Measurements from ENCODE around the gene ZNG1F. TPM values are rescaled to one million over a fixed set of nuclear protein-coding genes. Genes with fewer than 3 reads are reported as not detected.
"Not testable (repeated sequence)": the region's sequence is repeated elsewhere in the genome, so short reads cannot be mapped to it uniquely, and the experiment has no call there.

ZNG1F gene
- total RNA-seq, 2 experiments from 2014 or later: 10.5 to 28.6 TPM

DNA sequence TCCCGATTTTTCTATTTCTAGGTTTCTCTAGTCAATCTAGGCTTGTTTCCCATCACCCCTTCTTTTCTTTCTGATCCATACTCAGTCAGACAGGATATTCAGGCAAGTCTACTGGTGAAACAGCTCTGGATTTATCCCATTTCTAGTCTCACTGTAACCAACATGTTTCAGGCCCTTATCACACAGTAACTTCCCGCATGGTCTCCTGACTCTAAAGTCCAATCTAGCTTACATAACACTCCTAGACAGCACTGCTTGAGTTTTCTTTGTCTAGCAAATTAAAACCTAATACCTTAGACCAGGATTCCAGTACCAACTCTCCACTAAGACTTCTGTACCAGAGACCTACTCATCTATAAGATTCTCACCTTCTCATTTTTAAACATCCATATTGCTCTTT lies 47.2 kb downstream of the ZNG1F start:
- DNase-seq (ENCODE audit: low spot score); H3K79me2 ChIP-seq (ENCODE audit: insufficient read depth, low read depth, low read length); H3K9me3 ChIP-seq (ENCODE audit: low read length); H3K9me2 ChIP-seq (ENCODE audit: insufficient read depth, low read length); CTCF ChIA-PET (ENCODE audit: unreplicated experiment); H3K4me1 ChIP-seq (ENCODE audit: insufficient read depth, low read length, poor library complexity, severe bottlenecking); BruUV-seq (replicated peaks); H3K27ac ChIP-seq (ENCODE audit: low read depth, low read length, poor library complexity, severe bottlenecking); H3K4me2 ChIP-seq (ENCODE audit: low read length); H2AFZ ChIP-seq (ENCODE audit: low read length); H3K4me3 ChIP-seq (ENCODE audit: low read depth, low read length, poor library complexity, severe bottlenecking); intact Hi-C loops (cut with micrococcal nuclease; ENCODE audit: unreplicated experiment); H3K36me3 ChIP-seq (ENCODE audit: insufficient read depth, low read length); H4K20me1 ChIP-seq (ENCODE audit: insufficient read depth, low read length); POLR2A ChIA-PET: not testable (repeated sequence)

DNA sequence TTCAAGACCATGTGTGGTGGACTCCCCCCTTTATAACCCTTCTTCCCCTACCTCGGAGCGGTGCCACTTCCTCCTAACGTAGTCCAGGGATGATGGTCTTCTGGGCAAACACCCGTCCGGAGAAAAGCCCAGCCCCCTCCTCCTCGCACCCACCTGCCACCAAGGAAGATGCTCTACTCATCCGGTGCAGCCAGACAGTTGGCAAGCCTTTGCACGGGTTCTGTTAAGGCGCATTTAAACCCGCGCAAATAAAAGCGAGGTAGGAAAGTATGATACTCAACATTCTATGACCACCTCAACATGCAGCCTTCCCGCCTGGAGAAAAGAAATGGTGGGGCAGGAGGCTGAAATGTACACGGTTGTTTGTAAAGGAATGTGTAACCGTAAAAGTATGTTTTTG lies 60.5 kb downstream of the ZNG1F start, which contains the start of gene FOXD4L6:
TSS of gene FOXD4L6 (minus strand) at position 101 of the 400 bp plus-strand sequence. CDS start 298 bp downstream, outside the sequence.
- H3K4me1 ChIP-seq (ENCODE audit: insufficient read depth, low read length, poor library complexity, severe bottlenecking); intact Hi-C loops (cut with micrococcal nuclease; ENCODE audit: unreplicated experiment); DNase-seq (ENCODE audit: low spot score); H4K20me1 ChIP-seq (ENCODE audit: insufficient read depth, low read length); POLR2A ChIA-PET; H3K9me3 ChIP-seq (ENCODE audit: low read length); H3K4me2 ChIP-seq (ENCODE audit: low read length); H3K9me2 ChIP-seq (ENCODE audit: insufficient read depth, low read length); BruUV-seq (replicated peaks); H3K27ac ChIP-seq (ENCODE audit: low read depth, low read length, poor library complexity, severe bottlenecking); CTCF ChIA-PET (ENCODE audit: unreplicated experiment); H3K36me3 ChIP-seq (ENCODE audit: insufficient read depth, low read length); H2AFZ ChIP-seq (ENCODE audit: low read length); H3K79me2 ChIP-seq (ENCODE audit: insufficient read depth, low read depth, low read length); H3K4me3 ChIP-seq (ENCODE audit: low read depth, low read length, poor library complexity, severe bottlenecking): not testable (repeated sequence)

DNA sequence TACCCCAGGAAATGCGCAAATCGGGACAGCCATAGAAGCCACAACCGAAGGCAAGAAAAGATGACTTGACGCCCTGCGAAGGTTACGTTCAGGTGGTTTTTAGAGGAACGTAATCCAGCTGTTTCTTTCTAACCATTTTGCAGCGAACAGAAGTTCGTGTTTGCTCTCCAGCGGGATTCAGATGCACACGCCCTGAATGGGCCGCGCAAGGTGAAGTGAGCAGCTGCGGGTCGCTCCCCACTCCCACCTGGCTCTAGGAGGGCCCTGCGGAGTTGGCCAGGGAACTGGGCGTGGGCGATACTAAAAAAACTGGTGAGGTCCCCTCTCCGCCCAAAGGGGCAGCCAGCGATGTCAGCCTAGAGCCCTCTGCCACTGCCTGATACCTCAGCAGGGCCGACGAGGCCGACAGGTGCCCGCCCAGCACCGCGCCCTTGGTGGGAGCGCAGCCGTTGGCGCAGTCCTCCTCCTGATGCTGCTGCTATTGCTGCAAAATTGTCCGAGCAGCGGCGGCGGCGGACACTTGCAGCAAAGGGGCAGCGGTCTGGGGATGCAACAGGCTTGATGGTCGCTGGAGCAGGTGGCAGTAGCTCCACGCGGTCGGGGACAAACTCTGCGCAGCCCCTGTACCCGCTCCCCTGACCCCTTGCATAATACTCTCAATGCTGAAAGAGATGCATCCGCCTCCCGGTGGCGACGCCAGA lies 62.2 kb downstream of the ZNG1F start:
- H2AFZ ChIP-seq (ENCODE audit: low read length); DNase-seq (ENCODE audit: low spot score); H3K4me1 ChIP-seq (ENCODE audit: insufficient read depth, low read length, poor library complexity, severe bottlenecking); CTCF ChIA-PET (ENCODE audit: unreplicated experiment); H3K9me3 ChIP-seq (ENCODE audit: low read length); H3K4me2 ChIP-seq (ENCODE audit: low read length); H3K79me2 ChIP-seq (ENCODE audit: insufficient read depth, low read depth, low read length); H3K9me2 ChIP-seq (ENCODE audit: insufficient read depth, low read length); H3K4me3 ChIP-seq (ENCODE audit: low read depth, low read length, poor library complexity, severe bottlenecking); H4K20me1 ChIP-seq (ENCODE audit: insufficient read depth, low read length); BruUV-seq (replicated peaks); H3K27ac ChIP-seq (ENCODE audit: low read depth, low read length, poor library complexity, severe bottlenecking); H3K36me3 ChIP-seq (ENCODE audit: insufficient read depth, low read length); intact Hi-C loops (cut with micrococcal nuclease; ENCODE audit: unreplicated experiment); POLR2A ChIA-PET: not testable (repeated sequence)

DNA sequence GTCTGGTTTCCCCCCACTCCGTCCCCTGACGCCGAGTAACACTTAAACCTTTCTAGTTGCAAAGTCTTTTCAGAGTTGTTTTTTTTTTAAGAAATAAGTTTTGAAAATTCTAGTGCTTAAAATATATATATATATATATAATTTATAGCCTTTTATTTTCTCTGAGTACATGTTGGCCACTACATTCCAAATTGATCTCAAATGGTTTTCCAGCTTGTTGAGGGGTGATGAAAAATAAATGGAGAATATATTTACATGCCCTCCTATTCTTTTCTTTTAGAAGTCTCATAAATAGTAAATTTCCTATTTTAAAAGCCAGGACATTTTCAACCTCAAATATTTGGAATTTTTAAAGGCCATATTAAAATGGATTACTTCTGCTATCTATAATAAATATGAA lies 63.2 kb downstream of the ZNG1F start:
- H3K36me3 ChIP-seq (ENCODE audit: insufficient read depth, low read length); CTCF ChIA-PET (ENCODE audit: unreplicated experiment); H3K4me3 ChIP-seq (ENCODE audit: low read depth, low read length, poor library complexity, severe bottlenecking); H3K9me2 ChIP-seq (ENCODE audit: insufficient read depth, low read length); H3K4me2 ChIP-seq (ENCODE audit: low read length); DNase-seq (ENCODE audit: low spot score); H3K79me2 ChIP-seq (ENCODE audit: insufficient read depth, low read depth, low read length); H3K27ac ChIP-seq (ENCODE audit: low read depth, low read length, poor library complexity, severe bottlenecking); H3K4me1 ChIP-seq (ENCODE audit: insufficient read depth, low read length, poor library complexity, severe bottlenecking); BruUV-seq (replicated peaks); H2AFZ ChIP-seq (ENCODE audit: low read length); H4K20me1 ChIP-seq (ENCODE audit: insufficient read depth, low read length); POLR2A ChIA-PET; intact Hi-C loops (cut with micrococcal nuclease; ENCODE audit: unreplicated experiment); H3K9me3 ChIP-seq (ENCODE audit: low read length): not testable (repeated sequence)

DNA sequence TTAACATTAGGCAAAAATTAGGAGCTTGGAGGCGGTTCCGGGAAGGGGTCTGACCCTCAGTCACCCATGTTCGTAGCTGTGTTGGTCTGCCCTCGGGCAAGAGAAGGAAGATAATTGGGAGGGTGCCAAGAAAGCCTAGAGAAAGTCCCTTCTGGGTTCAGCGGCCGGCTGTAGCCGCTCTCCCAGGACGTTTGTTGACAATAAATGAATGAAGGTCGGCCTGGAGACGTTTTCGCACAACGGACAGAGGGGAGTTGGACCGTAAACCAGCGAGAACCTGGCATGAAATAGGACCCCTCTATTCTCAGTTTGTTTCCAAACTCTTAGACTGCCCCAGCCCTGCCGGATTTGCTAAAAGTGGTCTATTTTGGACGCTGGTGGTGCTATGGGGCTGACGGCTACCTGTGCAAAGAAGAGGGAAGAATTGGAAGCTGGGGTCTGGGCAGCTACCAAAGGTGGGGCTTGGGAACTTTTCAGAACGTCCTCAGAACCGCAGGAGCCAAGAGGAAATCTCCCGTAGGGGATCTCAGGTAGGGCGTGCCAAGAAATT lies 63.9 kb downstream of the ZNG1F start:
- H3K79me2 ChIP-seq (ENCODE audit: insufficient read depth, low read depth, low read length); H3K9me3 ChIP-seq (ENCODE audit: low read length); H4K20me1 ChIP-seq (ENCODE audit: insufficient read depth, low read length); intact Hi-C loops (cut with micrococcal nuclease; ENCODE audit: unreplicated experiment); H3K4me3 ChIP-seq (ENCODE audit: low read depth, low read length, poor library complexity, severe bottlenecking); H3K4me2 ChIP-seq (ENCODE audit: low read length); BruUV-seq (replicated peaks); H3K9me2 ChIP-seq (ENCODE audit: insufficient read depth, low read length); CTCF ChIA-PET (ENCODE audit: unreplicated experiment); DNase-seq (ENCODE audit: low spot score); POLR2A ChIA-PET; H2AFZ ChIP-seq (ENCODE audit: low read length); H3K36me3 ChIP-seq (ENCODE audit: insufficient read depth, low read length); H3K4me1 ChIP-seq (ENCODE audit: insufficient read depth, low read length, poor library complexity, severe bottlenecking); H3K27ac ChIP-seq (ENCODE audit: low read depth, low read length, poor library complexity, severe bottlenecking): not testable (repeated sequence)

DNA sequence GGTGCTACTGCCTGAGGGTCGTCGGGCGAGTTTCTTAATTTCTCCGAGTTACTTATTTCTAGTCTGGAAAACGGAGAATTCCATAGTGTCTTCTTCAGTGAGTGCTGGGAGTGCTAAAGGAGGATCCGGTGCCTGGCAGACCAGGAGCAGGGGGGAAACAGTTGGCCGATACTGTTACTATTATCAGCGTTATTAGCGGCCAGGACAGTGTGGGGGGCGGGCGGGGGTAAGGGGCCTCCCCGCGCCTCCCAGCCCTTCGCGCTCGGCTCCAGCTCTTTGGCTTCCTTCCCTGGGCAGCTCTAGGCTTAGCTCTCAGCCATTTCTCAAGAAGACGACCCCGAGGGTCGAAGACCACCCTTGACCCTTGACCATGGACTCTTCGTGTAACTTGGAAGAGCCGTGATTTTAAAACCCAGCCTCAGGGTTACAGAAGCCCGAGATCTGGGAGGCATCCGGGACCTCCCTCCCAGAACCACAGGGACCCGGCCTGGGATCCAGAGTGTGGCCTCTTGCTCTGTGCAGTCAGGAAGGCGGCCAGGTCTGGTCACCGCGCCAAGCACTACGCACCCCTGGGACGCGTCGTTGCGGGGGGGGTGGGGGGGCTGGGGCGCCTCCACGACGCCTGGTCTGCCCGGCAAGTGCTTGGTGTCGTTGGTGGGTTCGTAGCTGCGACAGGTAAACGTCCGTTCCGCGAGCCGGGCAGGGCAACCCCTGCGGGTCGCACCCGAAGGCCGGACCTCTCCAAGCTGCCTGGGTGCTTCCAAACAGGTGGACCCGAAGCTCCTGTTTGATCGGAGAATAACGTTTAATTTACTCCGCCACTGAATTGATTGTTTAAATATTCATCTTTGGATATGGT lies 64.6 kb downstream of the ZNG1F start:
- H3K79me2 ChIP-seq (ENCODE audit: insufficient read depth, low read depth, low read length); CTCF ChIA-PET (ENCODE audit: unreplicated experiment); H3K4me1 ChIP-seq (ENCODE audit: insufficient read depth, low read length, poor library complexity, severe bottlenecking); BruUV-seq (replicated peaks); H4K20me1 ChIP-seq (ENCODE audit: insufficient read depth, low read length); H3K4me2 ChIP-seq (ENCODE audit: low read length); H3K4me3 ChIP-seq (ENCODE audit: low read depth, low read length, poor library complexity, severe bottlenecking); H3K9me3 ChIP-seq (ENCODE audit: low read length); H3K27ac ChIP-seq (ENCODE audit: low read depth, low read length, poor library complexity, severe bottlenecking); H3K36me3 ChIP-seq (ENCODE audit: insufficient read depth, low read length); H3K9me2 ChIP-seq (ENCODE audit: insufficient read depth, low read length); H2AFZ ChIP-seq (ENCODE audit: low read length); intact Hi-C loops (cut with micrococcal nuclease; ENCODE audit: unreplicated experiment); DNase-seq (ENCODE audit: low spot score); POLR2A ChIA-PET: not testable (repeated sequence)

Data from OCI-LY7 (cell line).